ENCODE measurements around the gene HIRA.
"Not testable (repeated sequence)": the region's sequence is repeated elsewhere in the genome, so short reads cannot be mapped to it uniquely, and the experiment has no call there.

HIRA gene

DNA sequence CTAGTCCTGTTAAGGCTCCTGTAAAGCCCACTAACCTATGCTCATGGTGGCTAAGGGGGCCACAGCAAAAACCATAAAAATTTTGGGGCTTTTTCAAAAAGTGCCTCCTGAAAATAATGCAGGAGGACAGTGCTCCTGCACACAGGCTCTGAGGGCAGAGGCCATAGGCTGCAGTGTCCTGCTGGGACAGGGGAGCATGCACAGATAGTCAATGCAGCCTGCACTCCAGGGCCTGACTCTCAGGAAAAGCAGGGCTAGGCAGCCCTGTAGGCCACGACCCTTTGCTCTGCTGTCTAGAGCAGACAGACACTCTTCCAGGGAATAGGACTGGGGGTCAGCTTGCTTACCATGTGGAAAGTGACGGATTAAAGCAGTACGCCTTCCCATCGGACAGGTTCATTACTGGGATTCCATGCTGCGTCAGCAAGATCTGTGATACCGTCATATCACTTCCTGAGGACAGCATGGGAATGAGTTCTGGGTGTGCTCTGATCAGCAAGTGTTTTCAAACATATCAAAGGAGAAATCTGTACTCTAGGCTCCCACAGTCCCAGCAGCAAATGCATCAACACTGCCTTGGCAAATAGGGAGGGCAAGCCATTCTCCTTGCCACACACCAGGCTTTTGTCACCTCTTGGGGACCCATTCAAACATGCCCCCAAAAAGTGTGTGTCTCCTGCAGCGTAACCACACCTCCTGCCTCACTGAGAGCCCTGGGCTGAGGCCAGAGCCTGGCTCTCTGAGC is 75.9 kb downstream of the HIRA start:
- DNase-seq: no peak

GRCh38 chr22:19354201-19354600 is 77.3 kb downstream of the HIRA start:
- no peak for DNase-seq

GRCh38 chr22:19353363-19354131 is 78.0 kb downstream of the HIRA start:
- no peak for DNase-seq

GRCh38 chr22:19352766-19353165 is 78.8 kb downstream of the HIRA start:
- no peak for DNase-seq

DNA sequence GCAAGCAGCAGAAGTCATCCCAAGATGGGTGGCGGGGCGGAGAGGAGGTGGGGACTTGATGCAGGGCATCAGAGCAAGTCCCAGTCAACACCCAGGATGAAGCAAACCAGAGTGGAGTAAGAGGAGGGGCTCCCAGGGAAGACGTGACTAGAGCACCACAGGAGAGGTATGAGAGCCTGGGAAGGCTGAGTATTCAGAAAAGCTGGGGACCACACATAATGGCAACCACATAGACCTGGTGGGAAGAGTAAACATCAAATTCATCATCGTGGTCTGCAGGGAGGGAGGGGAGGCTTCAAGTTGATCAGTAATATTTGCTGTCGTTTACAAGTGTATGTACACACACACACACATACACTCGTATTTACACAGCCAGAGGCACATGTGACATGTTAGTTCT is 79.3 kb downstream of the HIRA start:
- DNase-seq: no peak

DNA sequence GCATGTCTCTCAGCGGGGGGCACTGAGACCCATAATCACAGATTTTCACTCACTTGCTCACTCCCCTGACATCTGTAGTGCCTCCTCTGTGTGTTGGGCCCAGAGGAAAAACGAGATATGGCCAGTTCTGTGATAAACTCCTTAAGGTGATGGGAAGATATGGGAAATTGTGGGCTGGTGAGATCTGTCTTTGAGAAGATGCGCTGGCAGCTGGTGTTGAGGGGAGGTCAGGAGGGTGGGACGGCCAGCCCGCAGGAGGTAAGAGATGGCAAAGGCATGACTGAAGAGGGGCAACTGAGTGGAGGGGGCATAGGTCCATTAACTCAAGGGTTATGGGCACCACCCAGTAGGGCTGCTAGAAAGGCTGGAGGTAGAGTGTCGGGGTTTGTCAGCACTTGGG is 79.9 kb downstream of the HIRA start:
- no peak for DNase-seq

- DNase-seq: no peak
Observed at GRCh38 chr22:19350947-19351346, 80.6 kb downstream of the HIRA start.

DNA sequence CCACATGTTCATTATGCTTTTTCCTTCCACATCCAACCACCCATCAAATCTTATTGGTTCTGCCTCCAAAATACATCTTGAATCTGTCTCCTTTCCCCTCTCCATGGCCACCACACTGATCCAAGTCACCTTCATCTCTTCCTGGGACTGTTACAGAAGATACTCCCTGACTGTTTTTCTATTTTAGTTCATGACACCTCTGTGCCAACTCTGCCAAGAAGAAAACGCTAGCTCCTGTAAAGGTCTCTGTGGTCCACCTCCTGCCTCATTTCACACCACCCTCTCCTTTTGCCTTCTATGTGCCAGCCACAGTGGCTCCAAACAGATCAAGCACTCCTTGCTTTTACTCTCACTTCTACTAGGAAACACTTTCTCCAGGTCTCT is 81.1 kb downstream of the HIRA start:
- DNase-seq: no peak

GRCh38 chr22:19349778-19350475 is 81.6 kb downstream of the HIRA start:
- DNase-seq: no peak

GRCh38 chr22:19346677-19347265 is 84.8 kb downstream of the HIRA start:
- no peak for DNase-seq

GRCh38 chr22:19344420-19344819 is 87.1 kb downstream of the HIRA start:
- no peak for DNase-seq

DNA sequence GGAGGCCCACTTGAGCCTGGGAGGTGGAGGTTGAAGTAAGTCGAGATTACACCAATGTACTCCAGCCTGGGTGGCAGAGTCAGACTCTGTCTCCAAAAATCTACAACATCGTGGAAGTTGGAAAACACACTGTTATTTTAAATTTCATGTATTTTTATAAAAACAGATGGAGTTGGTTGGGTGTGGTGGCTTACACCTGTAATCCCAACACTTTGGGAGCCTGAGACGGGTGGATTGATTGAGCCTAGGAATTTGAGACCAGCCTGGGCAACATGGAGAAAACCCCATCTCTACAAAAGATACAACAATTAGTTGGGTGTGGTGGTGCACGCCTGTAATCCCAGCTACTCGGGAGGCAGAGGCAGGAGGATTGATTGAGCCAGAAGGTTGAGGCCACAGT is 88.1 kb downstream of the HIRA start:
- DNase-seq: no peak

GRCh38 chr22:19341500-19341899 is 90.0 kb downstream of the HIRA start:
- no peak for DNase-seq

DNA sequence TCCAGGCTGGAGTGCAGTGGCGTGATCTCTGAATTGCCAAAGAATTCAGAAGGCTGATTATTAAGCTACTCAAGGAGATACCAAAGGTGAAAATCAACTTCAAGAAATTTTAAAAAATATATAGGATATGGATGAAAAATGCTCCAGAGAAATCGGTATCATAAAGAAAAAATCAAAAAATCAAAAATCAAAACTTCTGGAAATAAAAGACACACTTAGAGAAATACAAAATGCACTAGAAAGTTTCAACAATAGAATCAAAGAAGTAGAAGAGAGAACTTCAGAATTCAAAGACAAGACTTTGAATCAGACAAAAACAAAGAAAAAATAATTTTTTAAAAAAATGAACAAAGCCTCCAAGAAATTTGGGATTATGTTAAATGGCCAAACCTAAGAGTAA is 94.4 kb downstream of the HIRA start:
- DNase-seq: no peak

GRCh38 chr22:19336133-19337075 is 95.1 kb downstream of the HIRA start:
- no peak for DNase-seq

- no peak for DNase-seq
Observed at GRCh38 chr22:19331975-19332374, 99.6 kb downstream of the HIRA start.

DNA sequence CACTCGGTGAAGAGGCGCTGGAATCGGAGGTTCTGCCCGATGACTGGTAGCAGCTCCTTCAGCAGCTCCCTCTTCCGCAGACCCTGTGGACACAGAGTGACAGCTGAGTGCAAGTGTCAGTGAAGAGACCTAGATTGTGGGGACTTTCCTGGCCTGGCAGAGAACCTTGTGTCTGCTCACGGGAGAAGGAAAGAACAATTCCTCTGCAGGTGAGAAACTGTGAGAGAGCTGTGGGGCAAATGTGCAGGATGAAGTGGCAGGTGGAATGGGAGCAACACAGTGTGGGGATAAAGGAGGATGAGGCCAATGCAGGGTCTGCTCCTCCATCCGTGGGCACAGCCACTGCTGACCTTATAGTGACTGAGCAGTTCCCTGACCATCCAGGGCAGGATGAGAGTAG is 100.1 kb downstream of the HIRA start:
- DNase-seq: no peak

- no peak for DNase-seq
Observed at GRCh38 chr22:19330865-19331418, 100.6 kb downstream of the HIRA start.

DNA sequence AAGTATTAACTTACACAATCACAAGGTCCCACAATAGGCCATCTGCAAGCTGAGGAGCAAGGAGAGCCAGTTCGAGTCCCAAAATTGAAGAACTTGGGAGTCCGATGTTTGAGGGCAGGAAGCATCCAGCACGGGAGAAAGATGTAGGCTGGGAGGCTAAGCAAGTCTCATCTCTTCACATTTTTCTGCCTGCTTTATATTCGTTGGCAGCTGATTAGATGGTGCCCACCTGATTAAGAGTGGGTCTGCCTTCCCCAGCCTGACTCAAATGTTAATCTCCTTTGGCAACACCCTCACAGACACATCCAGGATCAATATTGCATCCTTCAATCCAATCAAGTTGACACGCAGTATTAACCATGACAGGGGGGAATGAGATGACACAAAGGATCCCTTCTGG is 101.3 kb downstream of the HIRA start:
- DNase-seq: not testable (repeated sequence)

- no peak for DNase-seq
Observed at GRCh38 chr22:19329454-19329853, 102.1 kb downstream of the HIRA start.

DNA sequence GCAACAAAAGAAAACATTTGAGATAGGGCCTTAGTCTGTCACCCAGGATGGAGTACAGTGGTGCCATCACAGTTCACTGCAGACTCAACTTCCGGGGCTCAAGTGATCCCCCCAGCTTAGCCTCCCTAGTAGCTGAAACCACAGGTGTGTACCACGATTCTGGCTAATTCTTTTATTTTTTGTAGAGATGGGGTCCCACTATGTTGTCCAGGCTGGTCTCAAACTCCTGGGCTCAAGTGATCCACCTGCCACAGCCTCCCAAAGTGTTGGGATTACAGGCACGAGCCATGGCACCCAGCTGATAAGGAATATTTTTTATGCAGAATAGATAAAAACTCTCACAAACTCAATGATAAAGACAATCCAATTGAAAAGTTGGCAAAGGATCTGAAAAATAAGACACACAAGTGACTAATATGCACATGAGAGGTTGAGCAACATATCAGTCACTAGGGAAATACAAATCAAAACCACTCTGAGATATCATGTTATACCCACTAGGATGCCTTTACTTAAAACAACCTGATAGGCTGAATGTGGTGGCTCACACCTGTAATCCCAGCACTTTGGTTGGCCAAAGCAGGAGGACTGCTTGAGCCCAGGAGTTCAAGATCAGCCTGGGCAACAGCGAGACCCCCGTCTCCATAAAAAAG is 106.1 kb downstream of the HIRA start:
- DNase-seq: no peak
